HepG2 (cell line): ENCODE results near the gene ZNF322. TPM values are rescaled to one million over a fixed set of nuclear protein-coding genes. Genes with fewer than 3 reads are reported as not detected.

Experiments used
- CREBL2 ChIP-seq: sonication (generic); formaldehyde crosslinking; IDR thresholded peaks from 2 replicates; pipeline ENCODE4 v1.8.1; 2023; ENCODE audit warnings: missing genetic modification reagents, mild to moderate bottlenecking, borderline replicate concordance
- HDAC6 ChIP-seq: fragments of 200-600 bp; sonication (generic); IDR thresholded peaks from 2 replicates; pipeline ENCODE4 v1.7.0; 2017; ENCODE audit warnings: mild to moderate bottlenecking, antibody characterized with exemption, low read length, low read depth
- HNF1B ChIP-seq: sonication (generic); formaldehyde crosslinking; IDR thresholded peaks from 2 replicates; pipeline ENCODE4 v1.5.1; 2020; ENCODE audit warnings: mild to moderate bottlenecking, moderate library complexity, missing genetic modification reagents
- IRF2 ChIP-seq: IDR thresholded peaks from 2 replicates; pipeline ENCODE4 v1.6.1; 2018; ENCODE audit warnings: missing genetic modification reagents, missing compliant biosample characterization
- JARID2 ChIP-seq: sonication (generic); formaldehyde crosslinking; IDR thresholded peaks from 2 replicates; pipeline ENCODE4 v1.8.1; 2023; ENCODE audit warnings: missing genetic modification reagents, inconsistent platforms; ENCODE audit not compliant: insufficient replicate concordance
- KLF6 ChIP-seq: IDR thresholded peaks from 2 replicates; pipeline ENCODE4 v1.8.0; 2016; ENCODE audit warnings: missing biosample characterization, missing genetic modification reagents
- PBX3 ChIP-seq: sonication (generic); formaldehyde crosslinking; IDR thresholded peaks from 2 replicates; pipeline ENCODE4 v1.8.1; 2023; ENCODE audit warnings: missing genetic modification reagents, inconsistent platforms, borderline replicate concordance
- TCF7 ChIP-seq: sonication (generic); IDR thresholded peaks from 2 replicates; pipeline ENCODE4 v1.6.1; 2016; ENCODE audit warnings: antibody characterized with exemption, low read depth
- ZBTB26 ChIP-seq: IDR thresholded peaks from 2 replicates; pipeline ENCODE4 v1.6.1; 2016; ENCODE audit warnings: missing compliant biosample characterization, missing genetic modification reagents, borderline replicate concordance
- ZNF136 ChIP-seq: sonication (generic); formaldehyde crosslinking; IDR thresholded peaks from 2 replicates; pipeline ENCODE4 v1.8.1; 2022; ENCODE audit warnings: low read depth, mild to moderate bottlenecking, moderate library complexity, missing genetic modification reagents
- ZNF20 ChIP-seq: sonication (generic); formaldehyde crosslinking; IDR thresholded peaks from 2 replicates; pipeline ENCODE4 v1.4.0; 2020; ENCODE audit warnings: mild to moderate bottlenecking, moderate library complexity, missing genetic modification reagents
- ZNF230 ChIP-seq: sonication (generic); formaldehyde crosslinking; IDR thresholded peaks from 2 replicates; pipeline ENCODE4 v1.4.0; 2020; ENCODE audit warnings: mild to moderate bottlenecking, missing genetic modification reagents
- ZNF33A ChIP-seq: sonication (generic); formaldehyde crosslinking; IDR thresholded peaks from 2 replicates; pipeline ENCODE4 v1.5.1; 2020; ENCODE audit warnings: missing genetic modification reagents, mild to moderate bottlenecking, moderate library complexity, borderline replicate concordance
- ZNF383 ChIP-seq: sonication (generic); formaldehyde crosslinking; IDR thresholded peaks from 2 replicates; pipeline ENCODE4 v1.4.0; 2020; ENCODE audit warnings: missing genetic modification reagents, mild to moderate bottlenecking, borderline replicate concordance
- ZNF556 ChIP-seq: sonication (generic); formaldehyde crosslinking; IDR thresholded peaks from 2 replicates; pipeline ENCODE4 v1.4.0; 2020; ENCODE audit warnings: mild to moderate bottlenecking, missing genetic modification reagents, borderline replicate concordance
- ZNF558 ChIP-seq: sonication (generic); formaldehyde crosslinking; IDR thresholded peaks from 2 replicates; pipeline ENCODE4 v1.9.0; 2022; ENCODE audit warnings: mild to moderate bottlenecking, missing genetic modification reagents, borderline replicate concordance
- ZNF574 ChIP-seq: sonication (generic); formaldehyde crosslinking; IDR thresholded peaks from 2 replicates; pipeline ENCODE4 v1.4.0; 2020; ENCODE audit warnings: missing genetic modification reagents
- ZNF607 ChIP-seq: sonication (generic); formaldehyde crosslinking; IDR thresholded peaks from 2 replicates; pipeline ENCODE4 v1.5.1; 2020; ENCODE audit warnings: missing genetic modification reagents, mild to moderate bottlenecking, borderline replicate concordance
- ZNF660 ChIP-seq: sonication (generic); formaldehyde crosslinking; IDR thresholded peaks from 2 replicates; pipeline ENCODE4 v1.5.1; 2020; ENCODE audit warnings: mild to moderate bottlenecking, low read depth, missing genetic modification reagents, borderline replicate concordance
- ZNF672 ChIP-seq: sonication (generic); formaldehyde crosslinking; IDR thresholded peaks from 2 replicates; pipeline ENCODE4 v1.8.1; 2022; ENCODE audit warnings: missing genetic modification reagents
- ZSCAN31 ChIP-seq: sonication (generic); formaldehyde crosslinking; IDR thresholded peaks from 2 replicates; pipeline ENCODE4 v1.5.0; 2020; ENCODE audit warnings: low read depth, mild to moderate bottlenecking, missing genetic modification reagents
- polyA plus RNA-seq, 8 experiments: library from polyadenylated mRNA; depleted of rRNA in 3 of 8; stranded (reverse) in 7 of 8; unstranded in 1 of 8; fragments of >200 nt; fragmentation: Illumina TruSeq in 4 of 8; extraction: Trizol in 4 of 8; gene quantifications; 2 replicates each; pipeline versions ENCODE4 v1.2.1 to v1.2.3, GENCODE V29; 2011 to 2016; ENCODE audit warnings: low read depth in 4 of 8, missing spikeins in 1 of 8, mixed read lengths in 1 of 8; ENCODE audit not compliant: insufficient read depth in 1 of 8
- total RNA-seq, 5 experiments: library from RNA; depleted of rRNA; stranded (reverse); fragments of >200 nt; fragmentation: Illumina TruSeq; extraction: Trizol; gene quantifications; 2 replicates each; pipeline ENCODE4 v1.2.3, GENCODE V29; 2016; ENCODE audit warnings: low read depth in 1 of 5

ZNF322 gene
- total and polyA plus RNA-seq, 2 of the 13 experiments (the other 11 are each of a cell fraction or from before 2014, with no cell fraction given) = 8.3 to 22.8 TPM

GRCh38 chr6:26659042-26659999 is at the start of gene ZNF322 (continued):
- TF ChIP-seq ZBTB26 (CRISPR knock-in tag) (peak; percentile 65; the same call in 1 of the 2 replicates), ZNF672 (CRISPR knock-in tag) (no peak), IRF2 (CRISPR knock-in tag) (peak; percentile 62), ZNF230 (CRISPR knock-in tag) (peak; percentile 74), KLF6 (no peak; the same call in none of the 2 replicates), ZNF574 (CRISPR knock-in tag) (peak; percentile 77), ZNF20 (no peak), ZNF136 (CRISPR knock-in tag) (0 out of 2 replicates have a peak, but pooled peaks have one; percentile 26), JARID2 (CRISPR knock-in tag) (no peak), PBX3 (CRISPR knock-in tag) (0 out of 2 replicates have a peak, but pooled peaks have one; percentile 31), ZNF33A (no peak), ZSCAN31 (CRISPR knock-in tag) (no peak), ZNF660 (CRISPR knock-in tag) (0 out of 2 replicates have a peak, but pooled peaks have one; percentile 43), CREBL2 (CRISPR knock-in tag) (no peak), HDAC6 (no peak), ZNF383 (CRISPR knock-in tag) (no peak), ZNF607 (CRISPR knock-in tag) (no peak), TCF7 (0 out of 2 replicates have a peak, but pooled peaks have one; percentile 5), ZNF556 (CRISPR knock-in tag) (no peak; the same call in 1 of the 2 replicates), HNF1B (CRISPR knock-in tag) (peak; percentile 67; the same call in 1 of the 2 replicates), ZNF558 (CRISPR knock-in tag) (no peak)
